Measurements from ENCODE around the gene FBXO21. TPM values are rescaled to one million over a fixed set of nuclear protein-coding genes. Genes with fewer than 3 reads are reported as not detected.

Gene FBXO21
- total and polyA plus RNA-seq, 3 experiments from 2014 or later = 27.3 to 48.6 (median 34.6) TPM

- Histone ChIP-seq H3K4me3 (ENCODE audit: low read length) (no peak overlapping the region), H3K9me3 (ENCODE audit: low read length) (no peaks in the 10 kb centered on the region), H3K4me1 (ENCODE audit: insufficient read depth, low read length) (no peaks in the 10 kb centered on the region), H3K27me3 (ENCODE audit: insufficient read depth, low read length, poor library complexity, severe bottlenecking) (no peaks in the 10 kb centered on the region), H3K36me3 (ENCODE audit: insufficient read depth, low read length) (peaks cover 54% of the 10 kb centered on the region), H3K27ac (ENCODE audit: low read depth, low read length) (no peak overlapping the region)
- DNase-seq = no peak
- CTCF ChIA-PET = no interaction called here
- peaks cover 5 to 20% (median 16%) of the 10 kb centered on the region in 3 donors for H3K4me1 Mint-ChIP-seq
- peak overlapping the region in 1 of 8 donors; percentile 36 for H3K27ac Mint-ChIP-seq
- H3K36me3 Mint-ChIP-seq = peaks cover 0 to 96% (median 42%) of the 10 kb centered on the region in 3 donors
- POLR2A ChIA-PET = no interaction called here
- H3K27me3 Mint-ChIP-seq = no peaks in the 10 kb centered on the region
- H3K4me3 Mint-ChIP-seq = no peak overlapping the region
- H3K9me3 Mint-ChIP-seq = no peaks in the 10 kb centered on the region
These were observed 20.7 kb downstream of the FBXO21 start for GRCh38 chr12:117169548-117169947.

- H3K36me3 Mint-ChIP-seq = peaks cover 0 to 95% (median 36%) of the 10 kb centered on the region in 3 donors
- peaks cover 7 to 20% (median 16%) of the 10 kb centered on the region in 3 donors for H3K4me1 Mint-ChIP-seq
- no peak overlapping the region for H3K4me3 Mint-ChIP-seq
- Histone ChIP-seq H3K27ac (ENCODE audit: low read depth, low read length) (no peak overlapping the region), H3K36me3 (ENCODE audit: insufficient read depth, low read length) (peaks cover 49% of the 10 kb centered on the region), H3K4me1 (ENCODE audit: insufficient read depth, low read length) (no peaks in the 10 kb centered on the region), H3K9me3 (ENCODE audit: low read length) (no peaks in the 10 kb centered on the region), H3K4me3 (ENCODE audit: low read length) (no peak overlapping the region), H3K27me3 (ENCODE audit: insufficient read depth, low read length, poor library complexity, severe bottlenecking) (no peaks in the 10 kb centered on the region)
- H3K27ac Mint-ChIP-seq = no peak overlapping the region
- DNase-seq = no peak
- ChIA-PET CTCF (no interaction called here), POLR2A (no interaction called here)
- H3K9me3 Mint-ChIP-seq = no peaks in the 10 kb centered on the region
- no peaks in the 10 kb centered on the region for H3K27me3 Mint-ChIP-seq
These were observed 21.3 kb downstream of the FBXO21 start for GRCh38 chr12:117168976-117169375.

- no peaks in the 10 kb centered on the region for H3K9me3 ChIP-seq (ENCODE audit: low read length)
- POLR2A ChIA-PET = no interaction called here
- Mint-ChIP-seq H3K9me3 (no peaks in the 10 kb centered on the region), H3K27me3 (no peaks in the 10 kb centered on the region), H3K36me3 (peaks cover 0 to 91% (median 34%) of the 10 kb centered on the region in 3 donors), H3K4me1 (peaks cover 7 to 20% (median 16%) of the 10 kb centered on the region in 3 donors), H3K27ac (no peak overlapping the region), H3K4me3 (no peak overlapping the region)
- no peak for DNase-seq
- H3K4me1 ChIP-seq (ENCODE audit: insufficient read depth, low read length) = no peaks in the 10 kb centered on the region
- no peak overlapping the region for H3K27ac ChIP-seq (ENCODE audit: low read depth, low read length)
- CTCF ChIA-PET = no interaction called here
- H3K4me3 ChIP-seq (ENCODE audit: low read length) = no peak overlapping the region
- H3K36me3 ChIP-seq (ENCODE audit: insufficient read depth, low read length) = peaks cover 41% of the 10 kb centered on the region
- no peaks in the 10 kb centered on the region for H3K27me3 ChIP-seq (ENCODE audit: insufficient read depth, low read length, poor library complexity, severe bottlenecking)
These were observed 22.5 kb downstream of the FBXO21 start for GRCh38 chr12:117167769-117168168.

GRCh38 chr12:117166107-117166506, 24.2 kb downstream of the FBXO21 start:
- Mint-ChIP-seq H3K36me3 (peaks cover 0 to 91% (median 32%) of the 10 kb centered on the region in 3 donors), H3K4me1 (peaks cover 9 to 17% (median 16%) of the 10 kb centered on the region in 3 donors), H3K27ac (no peak overlapping the region), H3K27me3 (no peaks in the 10 kb centered on the region), H3K9me3 (no peaks in the 10 kb centered on the region), H3K4me3 (no peak overlapping the region)
- peaks cover 49% of the 10 kb centered on the region for H3K36me3 ChIP-seq (ENCODE audit: insufficient read depth, low read length)
- CTCF ChIA-PET = no interaction called here
- H3K4me1 ChIP-seq (ENCODE audit: insufficient read depth, low read length) = no peaks in the 10 kb centered on the region
- no peak overlapping the region for H3K4me3 ChIP-seq (ENCODE audit: low read length)
- no peak overlapping the region for H3K27ac ChIP-seq (ENCODE audit: low read depth, low read length)
- no peaks in the 10 kb centered on the region for H3K27me3 ChIP-seq (ENCODE audit: insufficient read depth, low read length, poor library complexity, severe bottlenecking)
- H3K9me3 ChIP-seq (ENCODE audit: low read length) = no peaks in the 10 kb centered on the region
- POLR2A ChIA-PET = no interaction called here
- no peak for DNase-seq

GRCh38 chr12:117165342-117165741, 24.9 kb downstream of the FBXO21 start:
- no peaks in the 10 kb centered on the region for H3K27me3 Mint-ChIP-seq
- no peaks in the 10 kb centered on the region for H3K27me3 ChIP-seq (ENCODE audit: insufficient read depth, low read length, poor library complexity, severe bottlenecking)
- peak overlapping the region in 1 of 8 donors; percentile 17 for H3K27ac Mint-ChIP-seq
- H3K4me1 ChIP-seq (ENCODE audit: insufficient read depth, low read length) = no peaks in the 10 kb centered on the region
- ChIA-PET CTCF (no interaction called here), POLR2A (no interaction called here)
- H3K4me3 Mint-ChIP-seq = no peak overlapping the region
- H3K4me1 Mint-ChIP-seq = peaks cover 7 to 16% (median 12%) of the 10 kb centered on the region in 3 donors
- H3K36me3 Mint-ChIP-seq = peaks cover 0 to 92% (median 30%) of the 10 kb centered on the region in 3 donors
- H3K36me3 ChIP-seq (ENCODE audit: insufficient read depth, low read length) = peaks cover 54% of the 10 kb centered on the region
- no peak for DNase-seq
- no peak overlapping the region for H3K27ac ChIP-seq (ENCODE audit: low read depth, low read length)
- H3K9me3 Mint-ChIP-seq = no peaks in the 10 kb centered on the region
- no peaks in the 10 kb centered on the region for H3K9me3 ChIP-seq (ENCODE audit: low read length)
- no peak overlapping the region for H3K4me3 ChIP-seq (ENCODE audit: low read length)

- Mint-ChIP-seq H3K9me3 (no peaks in the 10 kb centered on the region), H3K36me3 (peaks cover 7 to 94% (median 26%) of the 10 kb centered on the region in 3 donors), H3K4me3 (no peak overlapping the region), H3K27ac (peak overlapping the region in 1 of 8 donors; percentile 22), H3K4me1 (peaks cover 0 to 11% (median 5%) of the 10 kb centered on the region in 3 donors), H3K27me3 (no peaks in the 10 kb centered on the region)
- no peak overlapping the region for H3K27ac ChIP-seq (ENCODE audit: low read depth, low read length)
- H3K36me3 ChIP-seq (ENCODE audit: insufficient read depth, low read length) = peaks cover 64% of the 10 kb centered on the region
- ChIA-PET POLR2A (no interaction called here), CTCF (no interaction called here)
- H3K4me3 ChIP-seq (ENCODE audit: low read length) = no peak overlapping the region
- no peak for DNase-seq
- H3K27me3 ChIP-seq (ENCODE audit: insufficient read depth, low read length, poor library complexity, severe bottlenecking) = no peaks in the 10 kb centered on the region
- no peaks in the 10 kb centered on the region for H3K9me3 ChIP-seq (ENCODE audit: low read length)
- no peaks in the 10 kb centered on the region for H3K4me1 ChIP-seq (ENCODE audit: insufficient read depth, low read length)
These were observed 27.6 kb downstream of the FBXO21 start for GRCh38 chr12:117162633-117163032.

GRCh38 chr12:117162167-117162539, 28.1 kb downstream of the FBXO21 start:
- Histone ChIP-seq H3K27ac (ENCODE audit: low read depth, low read length) (no peak overlapping the region), H3K27me3 (ENCODE audit: insufficient read depth, low read length, poor library complexity, severe bottlenecking) (no peaks in the 10 kb centered on the region), H3K36me3 (ENCODE audit: insufficient read depth, low read length) (peaks cover 67% of the 10 kb centered on the region), H3K4me3 (ENCODE audit: low read length) (no peak overlapping the region), H3K9me3 (ENCODE audit: low read length) (no peaks in the 10 kb centered on the region), H3K4me1 (ENCODE audit: insufficient read depth, low read length) (no peaks in the 10 kb centered on the region)
- Mint-ChIP-seq H3K4me3 (no peak overlapping the region), H3K36me3 (peaks cover 7 to 95% (median 30%) of the 10 kb centered on the region in 3 donors), H3K4me1 (peaks cover 0 to 11% (median 5%) of the 10 kb centered on the region in 3 donors), H3K9me3 (no peaks in the 10 kb centered on the region), H3K27me3 (no peaks in the 10 kb centered on the region), H3K27ac (peak overlapping the region in 1 of 8 donors; percentile 29)
- CTCF ChIA-PET = no interaction called here
- no peak for DNase-seq
- POLR2A ChIA-PET = no interaction called here

GRCh38 chr12:117161460-117162166, 28.7 kb downstream of the FBXO21 start:
- Histone ChIP-seq H3K4me3 (ENCODE audit: low read length) (no peak overlapping the region), H3K36me3 (ENCODE audit: insufficient read depth, low read length) (peaks cover 66% of the 10 kb centered on the region), H3K27me3 (ENCODE audit: insufficient read depth, low read length, poor library complexity, severe bottlenecking) (no peaks in the 10 kb centered on the region), H3K4me1 (ENCODE audit: insufficient read depth, low read length) (no peaks in the 10 kb centered on the region), H3K9me3 (ENCODE audit: low read length) (no peaks in the 10 kb centered on the region), H3K27ac (ENCODE audit: low read depth, low read length) (no peak overlapping the region)
- no peak for DNase-seq
- ChIA-PET CTCF (no interaction called here), POLR2A (no interaction called here)
- Mint-ChIP-seq H3K27me3 (no peaks in the 10 kb centered on the region), H3K36me3 (peaks cover 9 to 95% (median 29%) of the 10 kb centered on the region in 3 donors), H3K9me3 (no peaks in the 10 kb centered on the region), H3K4me3 (no peak overlapping the region), H3K4me1 (peaks cover 0 to 6% (median 4%) of the 10 kb centered on the region in 3 donors), H3K27ac (peak overlapping the region in 4 of 8 donors; percentile 29 to 98 (median 46))

Measured in CD8-positive, alpha-beta memory T cell (primary cell).